ENCODE data around the gene WDFY4.

The WDFY4 gene

DNA sequence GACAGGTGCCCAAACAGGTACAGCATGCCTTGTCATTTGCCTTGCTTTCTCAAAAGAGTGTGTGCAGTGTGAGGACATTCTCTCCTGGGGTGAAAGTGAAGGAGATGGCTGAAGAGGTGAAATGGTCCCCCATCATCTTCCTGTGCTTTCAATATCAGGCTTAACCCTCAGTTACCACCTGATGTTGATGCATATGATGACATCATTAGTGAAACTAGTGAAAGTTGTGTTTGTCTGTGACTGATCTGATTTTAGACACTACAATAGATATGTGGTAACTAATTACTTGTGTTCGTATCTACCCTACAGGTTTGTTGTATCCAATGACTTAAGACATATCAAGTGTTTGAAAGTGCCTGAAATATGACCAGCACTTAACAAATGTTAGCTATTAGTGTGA is 279.4 kb downstream of the WDFY4 start:
- Histone ChIP-seq H2BK15ac (ENCODE audit: low read length) (no peak overlapping the region), H3K18ac (ENCODE audit: low read length) (no peak overlapping the region), H2AFZ (ENCODE audit: low read length) (no peak overlapping the region), H2BK12ac (ENCODE audit: low read length) (no peak overlapping the region), H3K9me3 (replicated peaks in 1 of 2; ENCODE audit: control insufficient read depth in 2 of 2, insufficient read depth in 1 of 2, low read depth in 1 of 2, low read length in 2 of 2) (no peaks in the 10 kb centered on the region), H3K23ac (ENCODE audit: low read depth, low read length, poor library complexity) (no peak overlapping the region), H3K4me3 (ENCODE audit: low read length in 2 of 2) (no peak overlapping the region), H3K9ac (ENCODE audit: low read depth, low read length, poor library complexity) (no peak overlapping the region), H2BK5ac (ENCODE audit: low read length) (no peak overlapping the region), H3K36me3 (replicated peaks in 1 of 2; ENCODE audit: control insufficient read depth in 2 of 2, insufficient read depth in 2 of 2, low read length in 2 of 2) (no peaks in the 10 kb centered on the region), H3K27me3 (ENCODE audit: control insufficient read depth in 3 of 3, insufficient read depth in 3 of 3, low read depth in 1 of 3, low read length in 3 of 3) (no peaks in the 10 kb centered on the region), H2BK120ac (ENCODE audit: low read depth, low read length) (no peak overlapping the region), H3K4me1 (ENCODE audit: control insufficient read depth in 2 of 2, insufficient read depth in 1 of 2, low read depth in 1 of 2, low read length in 2 of 2) (no peaks in the 10 kb centered on the region), H3K4ac (ENCODE audit: low read length) (no peak overlapping the region), H4K91ac (ENCODE audit: low read depth, low read length, poor library complexity) (no peak overlapping the region), H2AK5ac (ENCODE audit: low read depth, low read length) (no peak overlapping the region), H3K14ac (ENCODE audit: low read length) (no peak overlapping the region), H4K8ac (ENCODE audit: low read depth, low read length) (no peak overlapping the region), H3K27ac (replicated peaks; ENCODE audit: low read length) (no peak overlapping the region), H3K4me2 (ENCODE audit: insufficient read depth, low read length, poor library complexity, severe bottlenecking) (no peak overlapping the region), H3K79me1 (ENCODE audit: low read depth, low read length) (no peaks in the 10 kb centered on the region)
- DNase-seq (ENCODE audit: low spot score): no peak
- WGBS, 2 donors (ENCODE audit: extremely low coverage in 2 of 2, insufficient read length in 2 of 2, insufficient replicate concordance in 1 of 2): no CpG with 5 or more reads among the region's 1 CpG

DNA sequence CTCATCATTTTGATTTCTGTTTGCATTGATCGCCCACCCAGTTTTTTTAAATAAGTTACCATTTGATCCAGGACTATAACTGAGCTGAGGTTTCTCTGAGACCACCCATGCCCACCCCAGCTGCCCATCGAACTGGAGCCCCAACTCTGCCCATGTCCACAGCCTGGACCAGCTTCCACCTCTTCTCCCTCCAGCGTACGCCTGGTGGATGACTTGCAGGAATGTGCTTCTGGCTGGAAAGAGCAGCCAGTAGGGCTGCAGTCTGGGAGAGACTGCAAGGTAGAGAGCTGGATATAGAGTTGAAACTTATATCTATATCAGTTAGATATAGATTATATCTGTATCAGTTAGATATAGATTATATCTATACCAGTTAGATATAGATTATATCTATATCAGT is 280.8 kb downstream of the WDFY4 start:
- no CpG with 5 or more reads among the region's 4 CpGs for WGBS, 2 donors (ENCODE audit: extremely low coverage in 2 of 2, insufficient read length in 2 of 2, insufficient replicate concordance in 1 of 2)
- no peak overlapping the region for H3K4me2 ChIP-seq (ENCODE audit: insufficient read depth, low read length, poor library complexity, severe bottlenecking)
- no peak overlapping the region for H2AK5ac ChIP-seq (ENCODE audit: low read depth, low read length)
- H2BK12ac ChIP-seq (ENCODE audit: low read length): no peak overlapping the region
- H2BK15ac ChIP-seq (ENCODE audit: low read length): no peak overlapping the region
- no peak overlapping the region for H3K27ac ChIP-seq (replicated peaks; ENCODE audit: low read length)
- H3K9ac ChIP-seq (ENCODE audit: low read depth, low read length, poor library complexity): no peak overlapping the region
- no peak overlapping the region for H2AFZ ChIP-seq (ENCODE audit: low read length)
- H2BK120ac ChIP-seq (ENCODE audit: low read depth, low read length): no peak overlapping the region
- no peaks in the 10 kb centered on the region for H3K9me3 ChIP-seq (replicated peaks in 1 of 2; ENCODE audit: control insufficient read depth in 2 of 2, insufficient read depth in 1 of 2, low read depth in 1 of 2, low read length in 2 of 2)
- no peak for DNase-seq (ENCODE audit: low spot score)
- H3K4me3 ChIP-seq (ENCODE audit: low read length in 2 of 2): no peak overlapping the region
- H3K18ac ChIP-seq (ENCODE audit: low read length): no peak overlapping the region
- no peaks in the 10 kb centered on the region for H3K79me1 ChIP-seq (ENCODE audit: low read depth, low read length)
- no peak overlapping the region for H3K23ac ChIP-seq (ENCODE audit: low read depth, low read length, poor library complexity)
- no peak overlapping the region for H4K8ac ChIP-seq (ENCODE audit: low read depth, low read length)
- H3K36me3 ChIP-seq (replicated peaks in 1 of 2; ENCODE audit: control insufficient read depth in 2 of 2, insufficient read depth in 2 of 2, low read length in 2 of 2): no peaks in the 10 kb centered on the region
- no peak overlapping the region for H2BK5ac ChIP-seq (ENCODE audit: low read length)
- H4K91ac ChIP-seq (ENCODE audit: low read depth, low read length, poor library complexity): no peak overlapping the region
- no peak overlapping the region for H3K4ac ChIP-seq (ENCODE audit: low read length)
- no peaks in the 10 kb centered on the region for H3K4me1 ChIP-seq (ENCODE audit: control insufficient read depth in 2 of 2, insufficient read depth in 1 of 2, low read depth in 1 of 2, low read length in 2 of 2)
- no peaks in the 10 kb centered on the region for H3K27me3 ChIP-seq (ENCODE audit: control insufficient read depth in 3 of 3, insufficient read depth in 3 of 3, low read depth in 1 of 3, low read length in 3 of 3)
- no peak overlapping the region for H3K14ac ChIP-seq (ENCODE audit: low read length)

DNA sequence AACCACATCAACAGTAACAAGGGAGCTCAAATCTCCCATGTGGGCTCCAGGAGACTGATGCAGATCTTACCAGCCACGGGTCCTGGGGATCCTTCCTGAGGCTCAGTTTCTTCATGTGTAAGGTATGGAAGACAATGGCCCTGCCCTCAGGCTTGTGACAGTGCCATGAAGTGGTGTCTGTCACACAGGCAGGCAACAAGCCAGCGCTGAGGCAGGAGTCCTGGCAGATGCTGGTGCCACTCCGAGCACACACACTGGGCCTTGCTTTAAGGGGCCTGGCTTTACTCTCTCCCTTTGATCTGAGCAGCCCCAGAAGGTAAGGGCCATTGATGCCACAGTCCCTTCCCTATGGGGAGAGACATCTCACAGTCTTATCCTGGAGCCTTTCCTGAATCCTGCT is 283.4 kb downstream of the WDFY4 start:
- no CpG with 5 or more reads among the region's 3 CpGs for WGBS, 2 donors (ENCODE audit: extremely low coverage in 2 of 2, insufficient read length in 2 of 2, insufficient replicate concordance in 1 of 2)
- H2AFZ ChIP-seq (ENCODE audit: low read length): no peak overlapping the region
- no peak overlapping the region for H3K4ac ChIP-seq (ENCODE audit: low read length)
- no peak overlapping the region for H2AK5ac ChIP-seq (ENCODE audit: low read depth, low read length)
- no peak overlapping the region for H3K27ac ChIP-seq (replicated peaks; ENCODE audit: low read length)
- H3K18ac ChIP-seq (ENCODE audit: low read length): peak overlapping the region; percentile 13
- H3K9me3 ChIP-seq (replicated peaks in 1 of 2; ENCODE audit: control insufficient read depth in 2 of 2, insufficient read depth in 1 of 2, low read depth in 1 of 2, low read length in 2 of 2): no peaks in the 10 kb centered on the region
- no peak overlapping the region for H3K14ac ChIP-seq (ENCODE audit: low read length)
- no peak overlapping the region for H3K23ac ChIP-seq (ENCODE audit: low read depth, low read length, poor library complexity)
- H2BK15ac ChIP-seq (ENCODE audit: low read length): no peak overlapping the region
- no peak overlapping the region for H3K4me2 ChIP-seq (ENCODE audit: insufficient read depth, low read length, poor library complexity, severe bottlenecking)
- no peak overlapping the region for H4K91ac ChIP-seq (ENCODE audit: low read depth, low read length, poor library complexity)
- no peak overlapping the region for H3K4me3 ChIP-seq (ENCODE audit: low read length in 2 of 2)
- no peaks in the 10 kb centered on the region for H3K27me3 ChIP-seq (ENCODE audit: control insufficient read depth in 3 of 3, insufficient read depth in 3 of 3, low read depth in 1 of 3, low read length in 3 of 3)
- H2BK12ac ChIP-seq (ENCODE audit: low read length): no peak overlapping the region
- DNase-seq (ENCODE audit: low spot score): no peak
- H3K4me1 ChIP-seq (ENCODE audit: control insufficient read depth in 2 of 2, insufficient read depth in 1 of 2, low read depth in 1 of 2, low read length in 2 of 2): no peaks in the 10 kb centered on the region
- no peak overlapping the region for H2BK5ac ChIP-seq (ENCODE audit: low read length)
- no peak overlapping the region for H4K8ac ChIP-seq (ENCODE audit: low read depth, low read length)
- no peaks in the 10 kb centered on the region for H3K79me1 ChIP-seq (ENCODE audit: low read depth, low read length)
- no peaks in the 10 kb centered on the region for H3K36me3 ChIP-seq (replicated peaks in 1 of 2; ENCODE audit: control insufficient read depth in 2 of 2, insufficient read depth in 2 of 2, low read length in 2 of 2)
- H3K9ac ChIP-seq (ENCODE audit: low read depth, low read length, poor library complexity): no peak overlapping the region
- H2BK120ac ChIP-seq (ENCODE audit: low read depth, low read length): no peak overlapping the region

DNA sequence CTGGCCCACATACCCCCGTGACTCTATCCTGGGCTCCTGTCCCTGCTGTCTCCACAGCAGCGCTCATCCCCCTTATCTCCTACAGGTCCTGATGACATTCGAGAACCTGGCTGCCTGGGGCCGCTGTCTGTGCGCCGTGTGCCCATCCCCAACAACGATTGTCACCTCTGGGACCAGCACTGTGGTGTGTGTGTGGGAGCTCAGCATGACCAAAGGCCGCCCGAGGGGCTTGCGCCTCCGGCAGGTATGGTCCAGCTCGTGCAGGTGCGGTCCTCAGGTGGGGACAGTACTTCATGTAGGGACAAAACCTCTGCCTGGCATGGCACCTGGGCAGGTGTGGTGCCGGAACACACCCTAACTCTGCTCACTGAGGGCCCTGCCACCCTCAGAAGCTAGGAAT is 285.4 kb downstream of the WDFY4 start:
- Histone ChIP-seq H3K4ac (ENCODE audit: low read length) (no peak overlapping the region), H3K23ac (ENCODE audit: low read depth, low read length, poor library complexity) (peak overlapping the region; percentile 8), H3K27me3 (ENCODE audit: control insufficient read depth in 3 of 3, insufficient read depth in 3 of 3, low read depth in 1 of 3, low read length in 3 of 3) (no peaks in the 10 kb centered on the region), H2BK5ac (ENCODE audit: low read length) (no peak overlapping the region), H3K9me3 (replicated peaks in 1 of 2; ENCODE audit: control insufficient read depth in 2 of 2, insufficient read depth in 1 of 2, low read depth in 1 of 2, low read length in 2 of 2) (no peaks in the 10 kb centered on the region), H3K4me3 (ENCODE audit: low read length in 2 of 2) (no peak overlapping the region), H2AFZ (ENCODE audit: low read length) (no peak overlapping the region), H4K8ac (ENCODE audit: low read depth, low read length) (no peak overlapping the region), H4K91ac (ENCODE audit: low read depth, low read length, poor library complexity) (no peak overlapping the region), H3K14ac (ENCODE audit: low read length) (peak overlapping the region; percentile 23), H3K18ac (ENCODE audit: low read length) (no peak overlapping the region), H3K4me1 (ENCODE audit: control insufficient read depth in 2 of 2, insufficient read depth in 1 of 2, low read depth in 1 of 2, low read length in 2 of 2) (no peaks in the 10 kb centered on the region), H3K79me1 (ENCODE audit: low read depth, low read length) (no peaks in the 10 kb centered on the region), H2BK120ac (ENCODE audit: low read depth, low read length) (no peak overlapping the region), H3K4me2 (ENCODE audit: insufficient read depth, low read length, poor library complexity, severe bottlenecking) (no peak overlapping the region), H2BK15ac (ENCODE audit: low read length) (no peak overlapping the region), H2AK5ac (ENCODE audit: low read depth, low read length) (peak overlapping the region; percentile 45), H3K9ac (ENCODE audit: low read depth, low read length, poor library complexity) (peak overlapping the region; percentile 10), H3K36me3 (replicated peaks in 1 of 2; ENCODE audit: control insufficient read depth in 2 of 2, insufficient read depth in 2 of 2, low read length in 2 of 2) (no peaks in the 10 kb centered on the region), H3K27ac (replicated peaks; ENCODE audit: low read length) (no peak overlapping the region), H2BK12ac (ENCODE audit: low read length) (no peak overlapping the region)
- DNase-seq (ENCODE audit: low spot score): no peak
- WGBS, 2 donors (ENCODE audit: extremely low coverage in 2 of 2, insufficient read length in 2 of 2, insufficient replicate concordance in 1 of 2): no CpG with 5 or more reads among the region's 14 CpGs
